ELF-1 (cell line): ENCODE results near the gene RAB3C.
A peak's percentile ranks its signal among the peaks of the same experiment; 100 is the strongest.

ENCODE experiments used
- DNase-seq: peaks from one replicate; pipeline ENCODE4 v3.0.0-alpha.2; 2016; ENCODE audit warnings: low read depth, low spot score

The RAB3C gene

DNA sequence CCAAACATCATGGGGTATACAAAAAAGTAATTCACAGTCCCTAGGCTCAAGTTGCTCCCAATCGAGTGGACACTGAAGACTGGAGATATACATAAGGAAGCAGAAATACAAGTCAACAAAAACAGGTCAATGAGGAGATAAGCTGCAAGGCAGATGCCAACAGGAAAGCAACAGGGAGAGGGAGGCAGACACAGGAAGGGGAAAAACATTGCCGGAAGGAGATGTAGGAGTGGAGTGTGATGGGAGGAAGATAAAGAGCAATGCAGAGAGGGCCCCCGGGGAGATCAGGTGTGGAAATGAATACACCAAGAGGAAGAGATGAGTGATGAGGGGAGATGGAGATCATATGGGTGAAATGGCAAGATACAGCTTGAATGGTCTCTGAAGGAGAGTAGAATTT, 243.0 kb downstream of the RAB3C start:
- DNase-seq, result no peak

DNA sequence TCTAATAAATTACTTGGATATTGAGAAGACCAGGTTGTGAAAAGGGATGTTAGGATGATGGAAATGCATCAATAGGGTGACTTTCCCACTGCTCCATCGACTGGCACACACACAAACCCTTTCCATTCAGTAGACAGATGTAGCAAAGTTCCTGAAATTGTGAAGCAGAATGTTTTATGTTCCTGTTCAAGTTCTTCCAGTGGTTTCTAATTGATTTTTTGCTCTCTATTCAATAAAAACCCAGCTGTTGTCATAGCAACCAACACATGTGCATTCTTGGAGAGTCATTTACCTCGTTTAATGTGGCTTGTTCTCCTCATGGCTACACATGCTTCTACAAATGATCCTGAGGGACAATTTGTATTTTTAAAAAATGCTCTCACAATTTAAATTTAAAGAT, 244.6 kb downstream of the RAB3C start:
- DNase-seq, result no peak

DNA sequence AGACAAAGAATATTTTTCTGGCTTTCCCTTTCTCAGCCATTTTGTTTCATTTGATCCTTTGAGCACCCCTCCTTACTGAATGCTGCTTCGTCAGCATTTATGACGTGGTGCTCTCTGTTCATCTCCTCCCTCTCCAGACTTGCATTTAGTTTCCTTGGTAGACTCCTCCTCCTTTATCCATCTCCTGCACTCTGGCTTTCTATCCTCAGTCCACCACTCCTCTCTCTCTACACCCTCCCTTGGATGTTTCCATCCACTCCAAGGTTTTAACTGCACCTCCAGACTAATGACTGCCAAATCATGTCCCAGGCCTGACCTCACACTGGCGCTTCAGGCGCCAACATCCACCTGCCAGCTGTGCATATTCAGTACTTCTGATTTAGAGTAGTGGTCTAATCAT, 245.4 kb downstream of the RAB3C start:
- no peak for DNase-seq

DNA sequence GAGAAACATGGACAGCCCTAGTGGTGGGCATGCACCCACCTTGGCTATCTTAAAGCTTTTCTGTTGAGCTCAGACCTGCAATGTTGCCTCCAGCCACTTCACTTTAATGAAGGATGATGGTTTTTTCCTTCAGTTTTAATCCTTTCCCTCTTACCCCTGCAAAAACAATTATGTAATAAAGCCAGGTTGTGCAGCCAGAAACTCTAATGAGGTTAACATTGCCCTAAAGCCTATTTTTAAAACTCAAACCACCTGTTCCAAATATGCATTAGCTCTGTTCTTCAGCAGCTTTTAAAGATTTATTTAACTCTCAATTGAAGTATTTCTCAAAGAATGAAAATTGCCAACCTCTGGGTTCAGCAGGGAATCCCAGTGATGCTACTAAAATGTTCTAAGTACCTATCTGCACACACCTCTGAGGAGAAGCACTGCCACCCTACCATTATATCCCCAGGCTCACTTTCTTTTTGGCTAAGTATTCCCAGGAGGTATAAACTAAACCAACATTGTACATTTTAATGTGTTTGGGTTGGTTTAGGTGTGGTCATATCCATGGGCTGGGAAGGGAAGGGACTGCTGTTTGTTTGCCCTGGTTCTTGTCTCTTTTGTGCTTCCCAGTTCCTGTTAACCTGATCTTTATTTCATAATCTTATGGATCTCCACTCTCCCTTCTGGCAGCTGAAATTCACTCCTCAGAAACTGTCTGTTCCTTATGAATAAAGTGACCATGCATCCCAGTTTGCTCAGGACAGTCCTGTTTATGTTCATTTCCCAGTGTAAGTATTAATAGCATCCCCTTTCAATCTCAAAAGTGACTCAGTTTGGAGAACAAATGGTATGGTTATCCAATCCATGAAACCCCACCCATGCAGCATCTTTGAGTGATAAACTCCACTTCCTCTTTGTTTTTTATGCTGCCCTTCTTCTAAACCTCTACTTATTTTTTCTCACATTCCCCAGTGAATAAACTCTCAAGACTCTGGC, 251.7 kb downstream of the RAB3C start:
- DNase-seq, result no peak

DNA sequence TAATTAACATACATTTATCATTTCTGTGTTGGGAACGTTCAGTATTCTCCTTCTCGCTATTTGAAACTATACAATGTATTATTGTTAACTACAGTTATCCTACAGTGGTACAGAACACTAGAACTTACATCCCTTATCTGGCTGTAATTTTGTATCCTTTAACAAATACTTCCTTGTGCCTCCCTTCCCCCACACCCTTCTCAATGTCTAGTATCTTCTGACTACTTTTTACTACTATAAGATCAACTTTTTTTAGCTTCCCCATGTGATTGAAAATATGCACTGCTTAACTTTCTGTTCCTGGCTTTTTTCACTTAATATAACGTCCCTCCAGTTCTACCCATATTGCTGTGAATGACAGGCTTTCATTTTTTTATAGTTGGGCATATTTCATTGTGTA, 253.5 kb downstream of the RAB3C start:
- DNase-seq, result no peak

DNA sequence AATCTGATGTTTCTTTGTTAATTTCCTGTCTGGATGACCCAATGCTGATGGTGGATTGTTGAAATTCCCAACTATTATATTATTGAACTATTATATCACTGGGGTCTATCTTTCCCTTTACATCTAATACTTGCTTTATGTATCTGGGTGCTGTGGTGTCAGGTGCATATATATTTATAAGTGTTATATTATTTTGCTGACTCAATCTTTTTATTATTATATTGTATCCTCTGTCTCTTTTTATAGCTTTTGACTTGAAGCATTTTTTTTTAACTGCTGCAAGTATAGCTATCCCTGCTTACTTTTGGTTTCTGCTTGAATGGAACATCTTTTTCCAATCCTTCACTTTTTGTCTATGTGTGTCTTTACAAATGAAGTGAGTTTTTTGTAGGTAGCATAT, 255.9 kb downstream of the RAB3C start:
- DNase-seq, result no peak

DNA sequence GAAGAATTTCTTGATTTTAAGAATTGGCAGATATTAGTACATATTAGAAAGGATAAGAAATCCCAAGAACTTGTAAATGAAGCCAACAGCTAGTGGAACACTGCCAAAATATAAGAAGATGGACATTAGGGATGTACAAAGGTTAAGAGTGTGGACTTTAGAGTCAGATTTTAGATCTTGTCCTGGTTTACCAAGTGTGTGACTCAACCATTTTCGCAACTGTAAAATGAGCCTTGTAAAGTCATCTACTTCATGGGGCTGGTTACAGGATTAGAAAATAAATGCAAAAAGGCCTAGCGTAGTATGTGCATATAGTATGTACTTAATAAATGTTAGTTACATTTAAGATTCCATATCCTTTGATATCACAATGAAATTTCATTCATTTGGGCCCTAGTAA, 260.0 kb downstream of the RAB3C start:
- DNase-seq, result no peak

DNA sequence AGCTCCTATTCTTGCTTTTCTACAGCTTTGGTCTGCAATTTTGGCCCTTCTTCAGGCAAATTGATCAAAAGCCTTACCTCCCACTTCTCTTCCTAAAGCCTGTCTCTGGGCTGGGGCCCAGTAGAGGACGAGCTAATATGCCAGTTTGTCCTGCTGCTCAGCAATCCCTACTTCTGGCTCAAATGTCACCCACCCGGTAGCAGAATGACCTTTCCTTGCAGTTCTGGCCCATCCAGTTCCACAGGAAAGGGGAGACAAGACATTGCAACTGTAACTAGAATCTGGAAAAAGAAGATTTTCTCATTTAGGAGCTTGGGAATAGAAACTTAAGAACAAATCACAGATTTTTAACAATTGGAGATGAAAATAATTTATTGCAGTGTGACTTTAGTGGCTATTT, 261.5 kb downstream of the RAB3C start:
- DNase-seq, result peak; percentile 32

DNA sequence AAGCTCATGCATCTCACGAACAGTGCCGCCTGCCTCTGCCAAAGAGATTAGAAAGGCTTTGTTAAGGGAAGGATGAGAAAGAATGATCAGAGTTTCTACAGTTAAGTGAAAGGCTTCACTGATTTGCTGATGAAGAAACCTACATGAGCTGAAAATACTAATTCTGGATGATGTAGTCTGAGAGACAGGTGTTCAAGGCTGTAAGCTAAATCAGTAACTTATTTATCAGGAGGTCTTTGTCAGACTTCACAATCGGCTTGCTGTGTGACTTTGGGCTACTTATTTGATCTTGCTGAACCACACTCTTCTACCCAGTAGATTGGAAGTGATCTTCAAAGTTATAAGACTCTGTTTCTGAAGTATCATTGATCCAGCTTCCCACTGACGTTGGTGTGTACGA, 264.2 kb downstream of the RAB3C start:
- no peak for DNase-seq

DNA sequence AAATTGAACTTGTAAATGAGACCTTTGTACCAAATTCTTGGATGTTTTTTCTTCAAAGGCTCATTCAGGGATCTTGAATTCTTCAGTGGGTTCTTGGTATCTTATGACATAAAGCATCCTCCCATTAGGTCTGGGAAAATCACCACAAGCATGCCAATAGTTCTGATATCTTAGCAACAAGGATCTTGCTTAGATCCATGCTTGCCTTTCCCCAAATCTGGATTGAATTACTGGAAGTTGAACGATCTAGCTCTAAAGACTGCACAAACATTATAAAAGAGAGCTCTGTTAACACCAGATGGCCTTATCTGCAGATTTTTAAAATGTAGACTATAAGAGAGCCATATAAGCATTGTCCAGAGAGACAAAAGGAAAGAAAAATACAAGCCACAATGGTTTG, 266.3 kb downstream of the RAB3C start:
- no peak for DNase-seq

DNA sequence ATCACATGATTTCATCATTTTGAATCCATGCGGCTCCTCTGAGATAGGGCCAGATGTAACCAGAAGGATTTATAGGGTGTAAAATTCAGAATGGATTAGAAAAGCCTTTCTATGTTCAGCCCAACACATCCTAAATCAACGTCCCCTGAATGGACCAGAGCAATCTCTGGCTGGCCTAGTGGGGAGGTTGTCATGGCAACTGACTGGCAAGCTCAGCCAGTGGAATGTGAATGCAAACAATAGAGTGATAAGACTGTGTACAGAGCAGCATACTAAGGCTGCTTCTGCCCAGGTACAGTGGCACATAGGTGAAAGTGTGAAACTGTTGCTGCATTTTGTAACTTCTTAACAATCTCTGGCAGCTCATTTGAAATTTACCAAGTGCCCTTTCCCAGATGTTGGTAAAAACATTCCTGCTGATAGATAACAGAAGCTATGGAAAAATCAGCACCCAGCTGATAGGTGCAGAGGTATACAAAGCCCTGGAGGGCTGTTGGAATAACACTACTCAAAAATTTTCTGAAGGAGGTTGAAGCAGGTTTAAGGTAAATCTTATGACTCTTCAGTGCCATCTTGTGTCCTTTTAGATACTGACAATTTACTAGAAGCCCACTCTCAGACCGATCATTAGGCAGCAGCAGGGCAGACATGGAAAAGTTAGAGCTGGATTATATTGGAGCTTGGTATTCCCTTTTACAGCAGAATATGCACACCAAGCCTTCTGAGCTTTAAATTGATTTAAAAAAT, 267.2 kb downstream of the RAB3C start:
- DNase-seq, result peak; percentile 58

DNA sequence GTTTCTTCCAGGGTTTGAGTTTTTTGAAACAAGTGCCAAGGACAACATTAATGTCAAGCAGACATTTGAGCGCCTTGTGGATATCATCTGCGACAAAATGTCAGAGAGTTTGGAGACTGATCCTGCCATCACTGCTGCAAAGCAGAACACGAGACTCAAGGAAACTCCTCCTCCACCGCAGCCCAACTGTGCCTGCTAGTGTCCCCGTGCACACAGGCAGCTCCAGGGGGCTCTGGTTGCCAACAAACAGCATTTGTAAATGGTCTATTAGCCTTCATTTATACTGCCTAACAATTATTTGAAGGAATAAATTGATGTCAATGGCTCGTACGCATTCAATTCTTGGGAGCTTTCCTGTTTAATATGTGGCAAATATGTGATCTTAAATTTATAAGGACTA, 268.3 kb downstream of the RAB3C start:
- DNase-seq, result no peak

DNA sequence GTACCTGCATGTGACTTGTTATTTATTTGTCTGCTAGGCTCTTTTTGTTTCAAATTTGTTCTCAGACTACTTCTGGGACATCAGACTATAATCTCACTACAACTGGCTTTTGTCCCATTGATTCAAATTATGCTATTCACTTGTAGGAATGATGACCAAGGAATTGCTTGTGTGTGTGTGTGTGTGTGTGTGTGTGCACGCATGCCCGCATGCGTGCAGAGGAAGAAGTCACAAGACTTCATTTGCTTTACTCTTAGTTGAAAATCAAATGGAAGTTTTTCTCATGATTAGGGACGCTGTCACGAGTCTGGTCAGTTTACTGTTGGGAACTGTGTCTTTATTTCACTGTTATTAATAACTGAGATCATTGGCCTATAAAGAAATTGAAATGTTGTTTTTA, 268.7 kb downstream of the RAB3C start:
- DNase-seq, result no peak

DNA sequence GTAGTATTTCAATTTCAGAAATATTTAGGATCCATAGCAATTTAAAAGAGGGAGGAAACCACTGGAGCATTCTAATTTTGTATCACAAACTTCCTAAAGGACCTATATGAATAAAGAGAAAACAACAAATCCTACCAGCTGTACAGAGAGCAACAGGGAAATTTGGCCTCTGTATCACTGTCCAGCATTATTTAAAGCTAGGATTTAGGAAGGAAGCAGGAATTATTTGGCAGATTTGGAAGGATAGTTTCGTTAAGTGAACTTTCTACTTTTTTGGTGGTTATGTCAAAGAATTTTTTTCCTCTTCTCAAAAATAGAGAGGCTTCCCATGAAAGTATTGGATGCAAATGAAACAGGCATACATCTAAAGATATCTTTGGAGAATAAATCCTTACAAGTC, 269.7 kb downstream of the RAB3C start:
- no peak for DNase-seq

DNA sequence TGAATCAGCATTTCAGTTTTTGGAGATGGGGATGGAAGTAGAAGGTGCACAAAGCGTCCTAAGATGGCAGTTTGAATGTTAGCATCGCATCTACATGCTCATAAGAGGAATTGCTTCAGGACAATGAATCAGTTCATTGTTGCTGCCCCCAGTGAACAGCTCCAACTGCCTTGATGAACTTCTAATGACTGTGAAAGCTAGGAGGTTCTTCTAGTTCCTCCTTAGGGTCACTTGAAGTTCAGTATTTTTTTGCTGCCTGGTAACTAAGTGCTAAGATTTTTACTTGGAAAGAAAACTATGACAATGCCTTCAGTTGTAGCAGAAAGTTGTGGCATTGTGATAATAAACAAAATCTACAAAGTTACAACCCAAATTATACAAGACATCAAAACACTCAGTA, 271.6 kb downstream of the RAB3C start:
- DNase-seq, result no peak

DNA sequence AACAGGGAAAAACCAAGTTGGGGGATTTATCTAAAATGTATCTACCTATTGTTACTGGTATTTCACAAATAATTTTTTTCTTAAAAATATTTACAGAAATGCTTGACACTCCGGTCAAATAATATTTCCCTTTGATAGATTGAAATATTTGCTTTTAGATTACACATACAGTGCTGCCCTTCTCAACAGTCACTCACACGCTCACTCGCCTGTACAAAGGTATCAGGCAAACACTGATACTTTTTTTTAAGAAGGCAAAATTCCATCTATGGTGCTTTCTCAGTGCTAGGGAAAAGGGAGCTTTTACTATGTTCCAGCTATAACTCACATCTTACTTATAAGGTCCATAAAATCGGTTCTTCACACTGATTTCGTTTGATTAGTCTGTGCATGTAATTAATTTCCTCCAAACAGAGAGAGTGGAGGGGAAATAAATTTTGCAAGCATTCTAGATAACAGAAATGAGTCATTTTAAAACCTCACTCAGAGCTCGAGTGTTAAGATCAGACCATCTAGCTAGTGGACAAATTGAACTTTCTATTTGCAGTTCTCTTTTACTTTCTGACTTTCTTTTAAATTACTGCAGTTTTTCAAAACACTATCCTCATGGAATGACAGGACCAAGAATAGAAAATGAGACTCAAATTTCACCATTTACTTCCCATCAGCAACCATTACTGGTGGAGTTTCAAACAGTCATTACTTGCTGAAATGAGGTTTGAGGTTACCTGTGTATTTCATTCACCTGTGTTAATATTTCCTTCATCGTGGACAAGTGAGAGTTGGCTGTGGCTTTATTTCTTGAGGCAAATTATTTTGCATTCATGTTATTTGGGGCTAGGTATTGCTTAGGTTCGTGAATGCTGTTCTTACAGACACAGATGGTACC, 273.2 kb downstream of the RAB3C start:
- no peak for DNase-seq

DNA sequence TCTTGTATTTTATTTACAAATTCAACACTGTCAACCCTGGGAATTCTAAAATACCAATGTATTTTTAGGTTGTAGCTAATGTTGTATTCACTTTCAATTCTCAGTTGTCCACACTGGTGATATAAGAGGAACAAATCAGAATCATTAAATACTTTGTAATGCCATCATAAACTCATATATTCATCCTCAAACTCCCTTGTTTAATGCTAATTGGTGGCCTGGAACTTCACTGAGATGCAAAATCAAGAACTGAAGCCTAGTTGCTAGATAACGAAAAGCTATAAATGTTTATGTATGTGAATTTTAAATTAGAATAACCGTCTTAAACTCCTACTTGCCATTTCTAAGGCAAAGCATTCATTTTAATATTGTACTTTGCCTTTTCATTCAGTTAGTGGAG, 274.7 kb downstream of the RAB3C start:
- DNase-seq, result no peak

DNA sequence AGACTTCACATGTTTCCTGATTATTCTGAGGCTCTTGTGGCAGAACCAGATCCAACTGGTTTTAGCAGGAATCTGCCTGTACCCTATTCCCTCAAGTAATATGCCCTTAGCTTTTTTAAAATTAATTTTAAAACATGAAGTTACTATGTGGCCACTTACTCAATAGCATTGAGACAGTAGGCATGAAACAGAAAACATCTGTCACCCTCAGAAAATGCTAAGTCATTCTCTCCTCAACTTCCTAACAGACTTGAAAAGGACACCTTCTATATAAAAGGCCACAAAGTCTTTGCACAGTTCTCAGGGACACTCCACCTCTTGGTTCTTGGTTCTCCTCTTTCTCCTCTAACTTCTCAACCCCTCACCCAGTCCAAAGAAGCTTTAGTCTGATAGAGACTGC, 277.8 kb downstream of the RAB3C start:
- no peak for DNase-seq

DNA sequence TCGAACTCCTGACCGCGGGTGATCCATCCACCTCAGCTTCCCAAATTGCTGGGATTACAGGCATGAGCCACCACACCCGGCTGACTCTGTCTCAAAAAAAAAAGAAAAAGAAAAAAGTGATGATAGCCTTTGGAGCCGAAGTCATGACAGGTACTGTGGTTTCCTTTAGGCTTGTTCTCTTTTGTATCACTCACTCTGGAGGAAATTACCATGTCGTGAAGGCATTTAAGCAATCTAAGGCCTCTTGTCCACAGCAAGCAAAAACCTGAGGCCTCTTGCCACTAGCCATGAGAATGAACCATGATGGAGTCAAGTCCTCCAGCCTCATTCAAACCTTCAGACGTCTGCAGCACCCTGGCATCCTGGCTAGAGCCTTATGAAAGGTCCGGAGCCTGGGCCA, 286.1 kb downstream of the RAB3C start:
- no peak for DNase-seq

DNA sequence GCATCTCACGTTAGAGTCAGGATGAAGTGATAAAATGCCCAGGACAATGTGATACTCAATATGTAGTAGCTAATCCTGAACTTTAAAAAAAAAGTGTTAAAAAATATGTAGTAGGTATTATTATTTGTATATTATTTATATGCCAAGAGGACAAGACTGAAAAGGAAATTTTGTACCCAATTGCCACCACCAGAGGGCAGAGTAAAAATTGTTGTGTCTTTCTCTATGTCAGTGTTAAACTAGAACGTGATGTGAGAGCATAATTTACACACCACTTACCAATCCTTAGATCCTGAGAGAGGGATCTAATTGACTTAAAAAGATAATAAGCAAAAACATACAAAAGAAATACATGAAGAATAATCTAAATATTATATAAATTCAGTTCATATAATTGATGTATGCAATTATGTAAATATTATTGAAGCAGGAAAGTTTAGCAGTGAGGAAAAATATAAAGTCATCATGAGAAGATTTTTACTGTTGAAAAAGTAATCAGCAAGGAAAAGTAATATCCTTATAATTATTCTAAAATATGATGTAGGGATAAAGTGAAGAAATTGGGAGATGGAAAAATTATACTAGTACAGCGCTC, 288.9 kb downstream of the RAB3C start:
- peak; percentile 5 for DNase-seq

DNA sequence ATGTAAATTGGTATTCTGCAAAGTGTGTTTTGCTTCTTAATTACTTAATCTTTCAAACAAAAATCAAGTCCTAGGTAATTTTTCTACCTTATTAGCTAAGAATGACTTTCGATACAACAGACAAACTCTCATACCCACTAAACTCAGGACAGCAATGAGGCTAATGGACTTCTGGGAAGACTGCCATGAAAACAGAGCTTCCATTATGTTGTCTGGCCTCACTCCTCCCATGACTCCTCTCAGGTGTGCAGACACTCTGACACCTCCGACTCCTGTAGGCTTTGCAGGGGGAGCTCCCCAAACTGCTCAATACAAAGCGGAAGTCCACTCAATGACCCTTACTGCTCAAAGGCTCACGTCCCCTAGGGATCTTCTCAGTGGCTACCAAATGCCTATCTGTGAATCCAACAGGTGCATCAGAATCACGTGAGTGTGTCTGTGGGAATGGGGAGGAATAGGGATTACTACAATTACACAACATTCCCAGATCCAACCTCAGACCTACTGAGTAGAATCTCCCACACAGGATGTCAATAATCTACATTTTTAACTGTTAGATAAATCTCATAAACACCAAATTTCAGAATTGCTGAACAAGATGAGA, 289.9 kb downstream of the RAB3C start:
- DNase-seq, result no peak
